ELR (cell line): Measurements from ENCODE around the gene ITPK1.

Source experiments
- DNase-seq: peaks from one replicate; pipeline ENCODE4 v3.0.0-alpha.2; 2015; ENCODE audit warnings: low read depth

ITPK1 gene

GRCh38 chr14:93044556-93044955 lies 71.2 kb downstream of the ITPK1 start:
- DNase-seq = no peak

DNA sequence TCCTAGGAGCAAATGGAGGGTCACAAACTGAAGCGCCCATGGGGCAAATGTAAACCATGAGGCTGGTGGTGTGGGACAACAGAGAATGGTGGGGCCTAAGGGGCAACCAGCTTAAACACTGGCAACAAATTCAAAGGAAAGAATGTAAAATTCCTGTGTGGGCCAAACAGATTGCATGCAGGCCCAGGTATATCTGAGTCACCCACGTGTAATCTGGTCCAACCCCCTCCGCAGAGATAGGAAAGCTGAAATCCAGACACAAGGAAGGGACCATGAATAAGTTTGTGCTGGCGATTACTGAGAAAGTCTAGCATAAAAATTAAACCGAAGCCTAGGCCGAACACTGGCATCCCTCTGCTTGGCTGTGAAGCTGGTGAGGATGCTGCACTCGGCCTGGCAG lies 71.6 kb downstream of the ITPK1 start:
- DNase-seq = no peak

DNA sequence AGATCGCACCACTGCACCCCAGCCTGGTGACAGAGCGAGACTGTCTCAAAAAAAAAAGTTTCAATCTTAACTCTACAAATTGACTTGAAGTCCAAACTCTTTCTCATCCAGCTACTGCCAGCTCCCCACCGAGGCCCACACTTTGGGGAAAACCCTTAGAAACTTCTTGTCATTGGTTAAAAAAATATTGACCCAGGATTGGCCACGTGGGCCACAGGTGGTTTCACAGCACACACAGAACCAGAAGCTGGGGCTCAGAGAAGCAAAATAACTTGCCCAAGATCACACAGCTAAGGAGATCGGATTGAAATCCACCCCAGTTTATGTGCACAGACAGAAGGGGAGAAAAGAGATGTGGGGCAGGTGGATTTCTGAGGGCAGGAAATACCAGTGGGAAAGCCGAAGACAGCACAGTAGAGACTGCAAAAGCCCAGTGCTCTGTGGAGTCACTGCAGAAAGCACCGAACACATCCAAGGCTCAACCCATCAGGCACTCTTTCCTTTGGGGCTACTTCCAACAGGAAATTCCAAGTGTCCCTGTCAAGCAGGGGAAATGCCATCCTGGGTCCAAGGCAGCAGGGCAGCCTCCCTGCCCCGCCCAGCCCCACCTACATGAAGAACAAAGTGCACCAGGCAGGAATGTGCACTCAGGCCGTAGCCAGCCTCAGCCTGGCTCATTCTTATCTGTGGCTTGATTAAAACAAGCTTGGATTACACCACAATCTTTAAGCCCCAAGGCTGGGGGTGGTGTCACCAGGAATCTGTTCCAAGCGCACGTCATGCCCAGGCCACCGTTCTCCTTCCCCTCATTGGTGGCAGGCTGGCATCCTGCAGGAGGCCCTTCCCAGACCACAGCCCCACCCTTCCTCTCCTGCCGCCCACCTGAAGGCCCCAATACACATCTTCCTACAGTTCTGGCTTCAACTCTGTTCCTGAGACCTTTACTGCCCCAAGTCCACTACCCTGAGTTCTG lies 72.5 kb downstream of the ITPK1 start:
- DNase-seq = peak; percentile 85

DNA sequence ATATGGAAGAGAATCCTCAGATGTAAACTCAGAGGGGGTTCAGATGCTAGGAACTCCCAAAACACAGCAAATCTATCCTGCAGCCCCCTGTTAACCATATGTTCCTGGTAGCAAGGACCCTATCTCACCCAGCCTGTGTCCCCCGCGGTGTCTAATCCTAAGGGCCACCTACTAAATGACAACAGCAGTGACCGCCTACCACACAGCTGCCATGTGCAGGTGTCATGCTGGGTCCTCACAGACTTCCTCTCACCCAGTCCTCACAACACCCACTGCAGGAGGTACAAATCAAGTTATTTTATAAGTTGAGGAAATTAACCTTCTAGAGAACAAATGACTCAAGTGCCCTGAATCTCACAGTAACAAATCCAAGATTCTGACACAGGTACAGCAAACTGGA lies 73.9 kb downstream of the ITPK1 start:
- DNase-seq = no peak

DNA sequence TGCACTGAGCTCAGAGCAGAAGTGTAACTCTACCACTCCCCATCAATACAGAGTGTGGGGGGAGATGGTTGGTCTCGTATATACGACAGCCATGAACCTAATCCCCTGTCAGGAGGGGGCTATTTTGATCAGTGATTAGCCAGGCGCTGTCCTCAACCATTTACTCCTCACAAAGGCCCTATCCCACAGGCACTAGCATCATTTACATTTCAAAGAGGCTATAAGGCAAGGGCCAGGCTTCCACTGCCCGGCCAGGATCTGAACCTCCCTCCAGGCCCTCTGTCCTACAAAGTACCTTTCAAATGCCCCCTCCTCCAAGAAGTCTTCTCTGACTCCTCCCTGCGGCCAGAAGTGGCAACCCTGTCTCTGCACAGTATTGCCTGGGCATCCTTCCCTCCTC lies 74.7 kb downstream of the ITPK1 start:
- DNase-seq = no peak

GRCh38 chr14:93040443-93040842 lies 75.3 kb downstream of the ITPK1 start:
- DNase-seq = no peak

DNA sequence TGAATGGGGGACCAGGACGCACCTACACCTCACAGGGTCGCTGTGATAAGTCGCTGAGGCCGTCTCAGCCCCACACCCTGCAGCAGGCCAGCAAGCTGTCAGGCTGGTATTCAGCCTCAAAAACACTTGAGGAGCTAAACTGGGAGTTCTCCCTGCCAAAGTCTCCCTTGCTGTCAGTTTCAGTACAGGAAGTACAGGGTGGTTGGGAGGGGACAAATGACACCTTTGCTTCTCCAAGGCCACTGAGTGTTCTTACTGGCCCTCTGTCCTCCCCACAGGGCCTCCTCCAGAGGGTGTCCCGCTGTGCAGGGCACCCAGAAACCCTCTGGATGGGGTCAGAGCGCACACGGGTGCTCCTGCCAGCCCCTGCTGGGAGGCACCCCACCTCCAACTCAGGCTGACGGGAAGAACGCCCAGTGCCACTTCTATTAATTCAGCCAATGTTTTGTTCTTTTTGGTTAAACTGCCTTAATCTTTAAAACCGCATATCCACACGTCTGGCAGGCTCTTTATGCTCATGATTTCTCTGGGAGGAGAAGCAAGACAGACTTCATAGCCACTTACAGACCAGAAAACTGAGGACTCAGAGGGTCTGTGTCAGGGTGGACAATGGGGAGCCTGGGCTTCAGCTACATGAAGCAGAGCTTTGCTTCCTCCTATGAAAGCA lies 75.9 kb downstream of the ITPK1 start:
- no peak for DNase-seq

DNA sequence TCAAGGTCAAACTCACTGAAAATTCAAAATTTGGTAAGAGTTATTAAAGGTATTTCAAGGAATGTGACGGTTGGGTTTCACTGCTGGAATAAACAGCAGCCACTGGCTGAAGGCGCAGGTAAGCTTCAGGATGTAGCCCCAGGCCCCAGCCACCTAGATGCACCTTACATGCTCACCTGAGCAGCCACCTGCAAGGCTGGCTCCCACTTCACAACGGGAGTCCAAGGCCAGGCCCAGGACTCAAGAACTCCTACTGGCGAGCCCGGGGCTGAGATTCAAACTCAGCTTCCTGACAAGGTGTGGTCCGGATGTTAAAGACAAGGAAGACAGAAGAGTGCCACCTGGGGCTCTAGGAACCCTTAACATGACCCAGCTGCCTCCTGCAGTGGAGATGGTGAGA lies 78.4 kb downstream of the ITPK1 start:
- DNase-seq = no peak

GRCh38 chr14:93036652-93037345 lies 78.9 kb downstream of the ITPK1 start:
- no peak for DNase-seq

- peak; percentile 54 for DNase-seq
Measured at GRCh38 chr14:93035917-93036651, 79.6 kb downstream of the ITPK1 start.

DNA sequence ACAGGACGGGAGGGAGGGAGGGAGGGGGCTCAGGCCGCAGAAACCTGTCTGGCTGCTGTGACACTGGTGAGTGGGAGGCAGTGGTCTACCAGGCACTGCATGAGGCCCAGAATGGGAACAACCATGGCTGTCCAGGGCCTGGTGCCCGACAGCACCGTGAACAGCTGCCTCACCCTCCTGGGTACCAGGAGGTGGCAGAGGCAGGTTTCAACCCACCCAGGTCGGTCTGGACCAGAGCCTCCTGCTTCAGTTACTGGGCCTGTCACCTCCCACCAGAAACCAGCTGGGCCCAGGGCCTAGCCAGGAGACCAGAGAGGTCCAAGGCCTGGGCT lies 80.2 kb downstream of the ITPK1 start:
- no peak for DNase-seq

DNA sequence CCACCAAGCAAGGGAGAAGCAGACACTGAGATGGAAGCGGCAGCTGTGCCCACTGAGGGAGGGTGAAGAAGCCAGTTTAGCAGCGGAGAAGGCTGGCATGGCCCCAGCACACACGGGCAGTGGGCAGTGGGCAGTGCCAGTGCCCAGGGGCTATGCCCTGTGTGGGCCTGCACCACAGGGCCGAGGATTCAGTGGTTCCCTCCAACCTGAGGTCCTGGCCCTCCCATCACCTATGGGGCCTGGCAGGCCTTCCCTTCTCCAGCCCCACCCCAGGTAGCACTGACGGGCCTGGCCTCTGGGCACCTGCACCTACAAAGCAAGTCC lies 81.1 kb downstream of the ITPK1 start:
- no peak for DNase-seq

DNA sequence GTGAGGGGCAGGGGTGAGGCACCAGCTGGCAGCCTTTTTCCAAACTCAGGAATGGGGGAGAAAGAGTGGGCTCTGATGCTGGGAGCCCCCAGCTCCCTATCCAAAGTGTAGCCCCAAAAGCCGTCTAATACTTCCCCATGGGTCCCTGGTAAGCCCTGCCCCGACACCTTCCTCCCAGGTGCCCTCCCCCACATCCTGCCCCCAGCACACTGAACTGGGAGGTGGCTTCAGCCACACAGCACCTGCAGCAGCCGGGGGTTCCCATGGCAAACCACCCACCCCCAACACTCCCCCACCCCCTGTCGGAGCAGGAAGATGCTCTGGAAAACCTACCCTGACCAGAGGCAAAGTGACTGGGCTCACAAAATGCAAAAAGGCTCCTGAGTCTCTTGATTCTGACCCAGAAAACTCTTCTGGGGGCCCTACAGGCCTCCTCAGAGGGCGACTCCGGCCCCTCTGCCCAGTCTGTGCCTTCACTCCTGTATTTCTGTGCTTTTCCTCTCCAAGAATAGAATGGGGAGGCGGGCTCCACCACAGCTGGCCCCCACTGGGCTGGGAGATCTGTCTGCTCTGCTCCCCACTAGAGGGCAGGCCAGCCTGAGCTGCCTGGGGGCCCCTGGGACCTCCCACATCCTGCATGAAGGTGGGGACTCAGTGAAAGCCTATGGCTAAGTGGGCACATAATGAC lies 81.6 kb downstream of the ITPK1 start:
- DNase-seq = peak; percentile 45

- DNase-seq = no peak
Measured at GRCh38 chr14:93033084-93033982, 82.4 kb downstream of the ITPK1 start.

DNA sequence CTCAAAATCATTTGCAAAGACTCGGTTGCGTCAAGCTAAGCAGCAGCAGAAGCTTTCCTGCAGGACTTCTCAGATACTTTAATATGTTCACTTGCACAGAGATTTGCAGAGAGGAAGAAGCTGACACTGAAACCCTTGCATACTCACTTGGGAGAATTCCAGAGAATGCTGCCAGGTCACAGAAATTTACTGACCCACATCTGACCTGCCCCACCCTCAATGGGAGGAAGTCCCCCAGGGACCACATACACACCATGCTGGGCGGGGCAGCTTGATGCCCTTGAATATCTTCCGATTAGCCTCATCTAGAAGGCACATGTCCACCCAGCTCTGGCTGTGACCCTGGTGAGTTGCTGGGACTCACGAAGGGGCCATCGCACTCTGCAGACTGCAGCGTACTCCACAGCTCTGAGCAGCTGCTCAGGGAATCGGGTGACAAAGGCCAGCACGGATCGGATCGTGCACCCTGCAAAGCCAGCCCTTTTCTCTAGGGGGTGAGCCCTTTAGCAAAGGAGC lies 83.2 kb downstream of the ITPK1 start:
- no peak for DNase-seq

DNA sequence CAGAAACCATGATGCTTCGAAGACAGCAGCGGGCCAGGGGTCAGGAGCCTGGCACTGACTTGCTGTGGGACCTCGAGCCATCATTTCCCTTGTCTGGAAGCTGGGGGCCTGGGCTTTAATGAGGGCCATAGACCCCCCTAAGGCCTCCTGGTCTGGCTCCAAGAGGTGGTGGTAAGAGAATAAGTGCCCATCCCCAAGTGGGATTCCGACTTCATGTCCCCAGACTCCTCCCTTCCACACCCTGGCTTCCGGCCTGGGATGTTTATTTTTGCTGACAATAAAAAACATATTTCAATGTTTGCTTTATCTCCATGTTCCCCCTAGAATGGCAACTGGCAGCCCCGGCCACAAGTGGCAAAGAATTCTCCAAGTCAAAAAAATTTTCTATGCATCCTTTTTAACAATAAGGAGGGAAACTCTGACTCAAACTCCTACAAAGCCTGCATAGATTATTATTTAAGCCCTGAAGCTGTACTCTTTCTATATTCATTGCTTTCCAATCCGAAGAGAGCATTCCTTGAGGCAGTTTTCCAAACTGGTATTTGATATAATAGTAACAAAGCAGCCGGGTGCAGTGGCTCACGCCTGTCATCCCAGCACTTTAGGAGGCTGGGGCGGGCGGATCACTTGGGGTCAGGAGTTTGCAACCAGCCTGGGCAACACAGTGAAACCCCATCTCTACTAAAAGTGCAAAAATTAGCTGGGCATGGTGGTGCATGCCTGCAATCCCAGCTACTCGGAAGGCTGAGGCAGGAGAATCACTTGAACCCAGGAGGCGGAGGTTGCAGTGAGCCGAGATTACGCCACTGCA lies 84.0 kb downstream of the ITPK1 start:
- DNase-seq = no peak

DNA sequence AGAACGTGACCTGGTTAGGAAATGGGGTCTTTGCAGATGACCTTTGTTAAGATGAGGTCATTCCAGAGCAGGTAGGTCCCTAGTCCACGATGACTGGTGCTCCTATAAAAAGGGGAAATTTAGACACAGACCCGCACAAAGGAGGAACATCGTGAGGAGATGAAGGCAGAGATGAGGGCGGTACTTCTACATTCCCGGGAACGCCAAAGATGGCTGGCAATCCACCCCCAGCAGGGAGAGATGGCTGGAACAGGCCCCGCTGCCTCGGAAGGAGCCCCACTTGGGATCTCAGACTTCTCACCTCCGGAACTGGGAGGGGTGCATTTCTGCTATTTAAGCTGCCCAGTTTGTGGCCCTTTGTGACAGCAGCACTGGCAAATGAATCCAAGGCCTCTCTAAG lies 85.0 kb downstream of the ITPK1 start:
- DNase-seq = no peak

DNA sequence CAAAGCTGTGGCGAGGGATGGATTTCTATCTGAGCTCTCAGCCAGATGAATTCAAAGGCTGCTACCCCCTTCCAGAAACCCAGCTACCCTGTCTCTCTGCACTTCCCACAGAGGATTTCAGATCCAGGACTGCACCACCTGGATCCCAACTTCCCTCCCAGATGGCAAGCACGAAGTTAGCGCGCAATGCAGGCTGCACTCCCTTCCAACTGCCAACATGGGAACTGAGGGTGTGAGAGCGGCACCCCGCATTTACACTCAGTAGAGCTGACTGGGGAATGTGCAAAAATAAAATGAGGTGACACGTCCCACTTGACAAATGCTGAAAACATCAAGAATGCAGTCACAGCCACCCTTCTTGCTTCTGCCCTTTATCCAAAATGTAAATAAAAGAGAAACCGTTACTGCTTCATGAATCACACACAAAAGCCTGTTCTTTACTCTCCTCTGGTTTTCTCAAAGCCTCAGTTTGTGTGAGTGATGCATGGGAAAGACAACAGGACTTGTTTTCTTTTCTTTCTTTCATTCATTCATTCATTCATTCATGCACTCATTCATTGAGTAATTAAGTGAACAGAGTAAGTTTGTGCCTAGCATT lies 85.7 kb downstream of the ITPK1 start:
- no peak for DNase-seq

DNA sequence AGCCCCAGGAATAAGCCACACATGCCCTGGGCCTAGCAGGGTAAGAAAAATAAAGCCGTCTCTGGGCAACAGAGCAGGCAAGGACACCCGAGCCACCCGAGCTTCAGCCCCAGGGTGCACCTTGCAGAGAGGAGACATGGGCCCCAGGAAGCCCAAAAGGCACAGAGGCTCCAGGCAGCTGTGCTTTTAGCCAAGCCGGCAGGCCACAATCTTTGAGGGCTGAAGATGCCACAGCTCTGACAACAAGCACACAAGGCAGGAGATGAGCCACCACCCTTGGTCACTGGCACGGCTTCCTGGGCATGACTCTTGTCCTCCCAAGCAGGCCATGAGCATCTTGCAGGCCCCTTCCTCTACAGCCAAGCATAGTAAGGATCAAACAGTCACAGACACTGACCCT lies 86.3 kb downstream of the ITPK1 start:
- DNase-seq = no peak
